HCT116 (cell line): ENCODE measurements around the gene NCAPH2.

Experiments
- CBX3 ChIP-seq: IDR thresholded peaks from 2 replicates; pipeline ENCODE4 v1.6.1; 2012; ENCODE audit warnings: low read depth
- CTCF ChIP-seq, 3 experiments: fragments of 200-600 bp in 1 of 3; sonication (generic) in 1 of 3; IDR thresholded peaks in 2 of 3; conservative IDR thresholded peaks in 1 of 3; 2 replicates each; pipeline ENCODE4 v1.5.1; 2012 to 2017; ENCODE audit warnings: low read depth in 2 of 3, low read length in 2 of 3, antibody characterized with exemption in 1 of 3, borderline replicate concordance in 1 of 3, control low read depth in 1 of 3, mild to moderate bottlenecking in 1 of 3, mixed read lengths in 1 of 3, mixed run types in 1 of 3, moderate library complexity in 1 of 3; ENCODE audit not compliant: insufficient read depth in 1 of 3
- EZH2 ChIP-seq: fragments of 200-600 bp; sonication (generic); IDR thresholded peaks from 2 replicates; pipeline ENCODE4 v1.6.1; 2017; ENCODE audit warnings: antibody characterized with exemption, mixed run types
- POLR2AphosphoS5 ChIP-seq: IDR thresholded peaks from 2 replicates; pipeline ENCODE4 v1.6.1; 2011; ENCODE audit warnings: mild to moderate bottlenecking, low read depth, low read length, moderate library complexity
- REST ChIP-seq: IDR thresholded peaks from 2 replicates; pipeline ENCODE4 v1.6.1; 2012; ENCODE audit warnings: low read depth
- SP1 ChIP-seq: IDR thresholded peaks from 2 replicates; pipeline ENCODE4 v1.6.1; 2012; ENCODE audit warnings: low read depth
- ZBTB33 ChIP-seq: IDR thresholded peaks from 2 replicates; pipeline ENCODE4 v1.6.1; 2011; ENCODE audit warnings: mild to moderate bottlenecking, low read length, moderate library complexity; ENCODE audit not compliant: insufficient replicate concordance; ENCODE audit errors: extremely low read depth

GRCh38 chr22:50517495-50518260 lies 9.7 kb downstream of the NCAPH2 start:
- TF ChIP-seq SP1 (no peak), CTCF (IDR thresholded peaks at IDR 0.05 in 2 of 3, conservative IDR thresholded peaks at IDR 0.05 in 1 of 3; ENCODE audit: borderline replicate concordance in 1 of 3, insufficient read depth in 1 of 3, low read depth in 2 of 3, low read length in 2 of 3) (no peak), EZH2 (no peak), POLR2AphosphoS5 (no peak), REST (no peak), CBX3 (no peak), ZBTB33 (no peak)
